ENCODE results near the gene HS3ST5.

HS3ST5 gene

GRCh38 chr6:114304304-114304887 lies 38.4 kb downstream of the HS3ST5 start:
- WGBS (ENCODE audit: insufficient coverage, insufficient read length), result no CpG with 5 or more reads among the region's 1 CpG
- Histone ChIP-seq H3K36me3 (ENCODE audit: control insufficient read depth, insufficient read depth, low read length) (no peaks in the 10 kb centered on the region; the same call in 1 of the 2 replicates), H3K4me1 (ENCODE audit: control insufficient read depth, insufficient read depth, low read length) (no peaks in the 10 kb centered on the region), H3K27ac (ENCODE audit: low read length) (no peak overlapping the region), H3K27me3 (ENCODE audit: control insufficient read depth, insufficient read depth, low read length) (no peaks in the 10 kb centered on the region), H3K4me3 (ENCODE audit: low read length) (no peak overlapping the region), H3K9me3 (ENCODE audit: control insufficient read depth, insufficient read depth, low read length) (no peaks in the 10 kb centered on the region)
- DNase-seq (ENCODE audit: low read depth, low spot score), result no peak

- H3K36me3 ChIP-seq (ENCODE audit: control insufficient read depth, insufficient read depth, low read length), result no peaks in the 10 kb centered on the region; the same call in 1 of the 2 replicates
- no CpG with 5 or more reads among the region's 2 CpGs for WGBS (ENCODE audit: insufficient coverage, insufficient read length)
- no peak overlapping the region for H3K27ac ChIP-seq (ENCODE audit: low read length)
- H3K4me3 ChIP-seq (ENCODE audit: low read length), result no peak overlapping the region
- H3K9me3 ChIP-seq (ENCODE audit: control insufficient read depth, insufficient read depth, low read length), result no peaks in the 10 kb centered on the region
- H3K4me1 ChIP-seq (ENCODE audit: control insufficient read depth, insufficient read depth, low read length), result no peaks in the 10 kb centered on the region
- no peaks in the 10 kb centered on the region for H3K27me3 ChIP-seq (ENCODE audit: control insufficient read depth, insufficient read depth, low read length)
- DNase-seq (ENCODE audit: low read depth, low spot score), result no peak
Measured at GRCh38 chr6:114301596-114302219, 41.1 kb downstream of the HS3ST5 start.

- Histone ChIP-seq H3K27me3 (ENCODE audit: control insufficient read depth, insufficient read depth, low read length) (no peaks in the 10 kb centered on the region), H3K36me3 (ENCODE audit: control insufficient read depth, insufficient read depth, low read length) (no peaks in the 10 kb centered on the region), H3K4me3 (ENCODE audit: low read length) (no peak overlapping the region), H3K4me1 (ENCODE audit: control insufficient read depth, insufficient read depth, low read length) (no peaks in the 10 kb centered on the region), H3K27ac (ENCODE audit: low read length) (no peak overlapping the region), H3K9me3 (ENCODE audit: control insufficient read depth, insufficient read depth, low read length) (no peaks in the 10 kb centered on the region)
- no CpG with 5 or more reads among the region's 6 CpGs for WGBS (ENCODE audit: insufficient coverage, insufficient read length)
- DNase-seq (ENCODE audit: low read depth, low spot score), result no peak
Measured at GRCh38 chr6:114297135-114297534, 45.7 kb downstream of the HS3ST5 start.

- H3K36me3 ChIP-seq (ENCODE audit: control insufficient read depth, insufficient read depth, low read length), result no peaks in the 10 kb centered on the region
- H3K4me3 ChIP-seq (ENCODE audit: low read length), result no peak overlapping the region
- no peaks in the 10 kb centered on the region for H3K9me3 ChIP-seq (ENCODE audit: control insufficient read depth, insufficient read depth, low read length)
- no peak for DNase-seq (ENCODE audit: low read depth, low spot score)
- no peaks in the 10 kb centered on the region for H3K4me1 ChIP-seq (ENCODE audit: control insufficient read depth, insufficient read depth, low read length)
- no peak overlapping the region for H3K27ac ChIP-seq (ENCODE audit: low read length)
- H3K27me3 ChIP-seq (ENCODE audit: control insufficient read depth, insufficient read depth, low read length), result no peaks in the 10 kb centered on the region
- no CpG with 5 or more reads among the region's 1 CpG for WGBS (ENCODE audit: insufficient coverage, insufficient read length)
Measured at GRCh38 chr6:114292431-114292830, 50.4 kb downstream of the HS3ST5 start.

GRCh38 chr6:114291428-114291827 lies 51.4 kb downstream of the HS3ST5 start:
- Histone ChIP-seq H3K27me3 (ENCODE audit: control insufficient read depth, insufficient read depth, low read length) (no peaks in the 10 kb centered on the region), H3K4me3 (ENCODE audit: low read length) (no peak overlapping the region), H3K9me3 (ENCODE audit: control insufficient read depth, insufficient read depth, low read length) (no peaks in the 10 kb centered on the region), H3K4me1 (ENCODE audit: control insufficient read depth, insufficient read depth, low read length) (no peaks in the 10 kb centered on the region), H3K36me3 (ENCODE audit: control insufficient read depth, insufficient read depth, low read length) (no peaks in the 10 kb centered on the region), H3K27ac (ENCODE audit: low read length) (no peak overlapping the region)
- no CpG with 5 or more reads among the region's 2 CpGs for WGBS (ENCODE audit: insufficient coverage, insufficient read length)
- no peak for DNase-seq (ENCODE audit: low read depth, low spot score)

GRCh38 chr6:114290864-114291263 lies 52.0 kb downstream of the HS3ST5 start:
- Histone ChIP-seq H3K27ac (ENCODE audit: low read length) (no peak overlapping the region), H3K4me1 (ENCODE audit: control insufficient read depth, insufficient read depth, low read length) (no peaks in the 10 kb centered on the region), H3K9me3 (ENCODE audit: control insufficient read depth, insufficient read depth, low read length) (no peaks in the 10 kb centered on the region), H3K4me3 (ENCODE audit: low read length) (no peak overlapping the region), H3K36me3 (ENCODE audit: control insufficient read depth, insufficient read depth, low read length) (no peaks in the 10 kb centered on the region), H3K27me3 (ENCODE audit: control insufficient read depth, insufficient read depth, low read length) (no peaks in the 10 kb centered on the region)
- no CpG with 5 or more reads among the region's 3 CpGs for WGBS (ENCODE audit: insufficient coverage, insufficient read length)
- DNase-seq (ENCODE audit: low read depth, low spot score), result no peak

GRCh38 chr6:114288701-114289495 lies 53.9 kb downstream of the HS3ST5 start:
- DNase-seq (ENCODE audit: low read depth, low spot score), result no peak
- no CpG with 5 or more reads among the region's 3 CpGs for WGBS (ENCODE audit: insufficient coverage, insufficient read length)
- H3K9me3 ChIP-seq (ENCODE audit: control insufficient read depth, insufficient read depth, low read length), result no peaks in the 10 kb centered on the region

GRCh38 chr6:114287461-114287860 lies 55.4 kb downstream of the HS3ST5 start:
- no peaks in the 10 kb centered on the region; the same call in 1 of the 2 replicates for H3K4me1 ChIP-seq (ENCODE audit: control insufficient read depth, insufficient read depth, low read length)
- no CpG with 5 or more reads among the region's 2 CpGs for WGBS (ENCODE audit: insufficient coverage, insufficient read length)
- no peaks in the 10 kb centered on the region for H3K36me3 ChIP-seq (ENCODE audit: control insufficient read depth, insufficient read depth, low read length)
- H3K9me3 ChIP-seq (ENCODE audit: control insufficient read depth, insufficient read depth, low read length), result no peaks in the 10 kb centered on the region
- no peak for DNase-seq (ENCODE audit: low read depth, low spot score)
- no peak overlapping the region for H3K27ac ChIP-seq (ENCODE audit: low read length)
- no peaks in the 10 kb centered on the region for H3K27me3 ChIP-seq (ENCODE audit: control insufficient read depth, insufficient read depth, low read length)
- H3K4me3 ChIP-seq (ENCODE audit: low read length), result no peak overlapping the region

More at GRCh38 chr6:114288701-114289495, 53.9 kb downstream of the HS3ST5 start:
- Histone ChIP-seq H3K27ac (ENCODE audit: low read length) (no peak overlapping the region), H3K4me3 (ENCODE audit: low read length) (no peak overlapping the region), H3K36me3 (ENCODE audit: control insufficient read depth, insufficient read depth, low read length) (no peaks in the 10 kb centered on the region), H3K27me3 (ENCODE audit: control insufficient read depth, insufficient read depth, low read length) (no peaks in the 10 kb centered on the region), H3K4me1 (ENCODE audit: control insufficient read depth, insufficient read depth, low read length) (no peaks in the 10 kb centered on the region)

- no CpG with 5 or more reads among the region's 2 CpGs for WGBS (ENCODE audit: insufficient coverage, insufficient read length)
- Histone ChIP-seq H3K36me3 (ENCODE audit: control insufficient read depth, insufficient read depth, low read length) (no peaks in the 10 kb centered on the region), H3K27ac (ENCODE audit: low read length) (no peak overlapping the region), H3K4me1 (ENCODE audit: control insufficient read depth, insufficient read depth, low read length) (peaks cover 1% of the 10 kb centered on the region; the same call in 1 of the 2 replicates), H3K9me3 (ENCODE audit: control insufficient read depth, insufficient read depth, low read length) (no peaks in the 10 kb centered on the region), H3K27me3 (ENCODE audit: control insufficient read depth, insufficient read depth, low read length) (no peaks in the 10 kb centered on the region), H3K4me3 (ENCODE audit: low read length) (no peak overlapping the region)
- no peak for DNase-seq (ENCODE audit: low read depth, low spot score)
Measured at GRCh38 chr6:114286211-114286610, 56.6 kb downstream of the HS3ST5 start.

- no peaks in the 10 kb centered on the region for H3K27me3 ChIP-seq (ENCODE audit: control insufficient read depth, insufficient read depth, low read length)
- H3K36me3 ChIP-seq (ENCODE audit: control insufficient read depth, insufficient read depth, low read length), result no peaks in the 10 kb centered on the region
- no peak overlapping the region for H3K27ac ChIP-seq (ENCODE audit: low read length)
- H3K9me3 ChIP-seq (ENCODE audit: control insufficient read depth, insufficient read depth, low read length), result no peaks in the 10 kb centered on the region
- DNase-seq (ENCODE audit: low read depth, low spot score), result no peak
- H3K4me3 ChIP-seq (ENCODE audit: low read length), result no peak overlapping the region
- H3K4me1 ChIP-seq (ENCODE audit: control insufficient read depth, insufficient read depth, low read length), result peaks cover 1% of the 10 kb centered on the region; the same call in 1 of the 2 replicates
- 100% methylated on average over 1 of the region's 2 CpGs for WGBS (ENCODE audit: insufficient coverage, insufficient read length)
Measured at GRCh38 chr6:114284281-114284680, 58.5 kb downstream of the HS3ST5 start.
